ENCODE data around the gene BTBD9. TPM values are rescaled to one million over a fixed set of nuclear protein-coding genes. Genes with fewer than 3 reads are reported as not detected.

The BTBD9 gene
- total RNA-seq, 6 experiments from 2014 or later = 11.0 to 12.7 (median 12.5) TPM

- H3K9me3 Mint-ChIP-seq = no peaks in the 10 kb centered on the region
- H3K4me1 Mint-ChIP-seq (ENCODE audit: low read depth) = peaks cover 38% of the 10 kb centered on the region
- no peak overlapping the region for H3K27ac Mint-ChIP-seq
- no peak overlapping the region for H3K4me3 Mint-ChIP-seq
- no peaks in the 10 kb centered on the region; the same call in none of the 2 replicates for H3K27me3 Mint-ChIP-seq (ENCODE audit: insufficient read depth)
- no peaks in the 10 kb centered on the region for H3K36me3 Mint-ChIP-seq (ENCODE audit: low read depth)
- no peak for TF ChIP-seq CTCF (IDR thresholded peaks at IDR 0.05)
- no peak for DNase-seq
These were observed 332.8 kb downstream of the BTBD9 start for GRCh38 chr6:38306931-38307330.

GRCh38 chr6:38305995-38306681 is 333.6 kb downstream of the BTBD9 start:
- Mint-ChIP-seq H3K27ac (no peak overlapping the region), H3K9me3 (no peaks in the 10 kb centered on the region), H3K4me3 (no peak overlapping the region), H3K4me1 (ENCODE audit: low read depth) (peaks cover 41% of the 10 kb centered on the region), H3K36me3 (ENCODE audit: low read depth) (no peaks in the 10 kb centered on the region), H3K27me3 (ENCODE audit: insufficient read depth) (no peaks in the 10 kb centered on the region; the same call in 1 of the 2 replicates)
- DNase-seq = no peak
- no peak for TF ChIP-seq CTCF (IDR thresholded peaks at IDR 0.05)

GRCh38 chr6:38302838-38303237 is 336.9 kb downstream of the BTBD9 start:
- Mint-ChIP-seq H3K9me3 (no peaks in the 10 kb centered on the region), H3K4me3 (no peak overlapping the region), H3K27ac (no peak overlapping the region), H3K27me3 (ENCODE audit: insufficient read depth) (no peaks in the 10 kb centered on the region), H3K4me1 (ENCODE audit: low read depth) (peaks cover 37% of the 10 kb centered on the region), H3K36me3 (ENCODE audit: low read depth) (no peaks in the 10 kb centered on the region)
- DNase-seq = no peak
- no peak for TF ChIP-seq CTCF (IDR thresholded peaks at IDR 0.05)

GRCh38 chr6:38302081-38302480 is 337.6 kb downstream of the BTBD9 start:
- H3K27me3 Mint-ChIP-seq (ENCODE audit: insufficient read depth) = no peaks in the 10 kb centered on the region
- no peak overlapping the region for H3K4me3 Mint-ChIP-seq
- no peak for TF ChIP-seq CTCF (IDR thresholded peaks at IDR 0.05)
- no peak overlapping the region for H3K27ac Mint-ChIP-seq
- H3K36me3 Mint-ChIP-seq (ENCODE audit: low read depth) = no peaks in the 10 kb centered on the region
- H3K4me1 Mint-ChIP-seq (ENCODE audit: low read depth) = peaks cover 29% of the 10 kb centered on the region
- no peak for DNase-seq
- no peaks in the 10 kb centered on the region for H3K9me3 Mint-ChIP-seq

GRCh38 chr6:38290133-38290799 is 349.5 kb downstream of the BTBD9 start:
- Mint-ChIP-seq H3K9me3 (peaks cover 23% of the 10 kb centered on the region), H3K27ac (no peak overlapping the region), H3K27me3 (ENCODE audit: insufficient read depth) (no peaks in the 10 kb centered on the region), H3K4me3 (no peak overlapping the region), H3K36me3 (ENCODE audit: low read depth) (peaks cover 22% of the 10 kb centered on the region), H3K4me1 (ENCODE audit: low read depth) (no peaks in the 10 kb centered on the region)
- no peak for TF ChIP-seq CTCF (IDR thresholded peaks at IDR 0.05)
- DNase-seq = no peak
